GM21786 (cell line): Measurements from ENCODE around the gene LRRC15.

Experiments used
- ATAC-seq: cut with Tn5 transposase; IDR thresholded peaks from one replicate; pipeline ENCODE4 v1.9.1; 2021; ENCODE audit not compliant: unreplicated experiment

The LRRC15 gene

DNA sequence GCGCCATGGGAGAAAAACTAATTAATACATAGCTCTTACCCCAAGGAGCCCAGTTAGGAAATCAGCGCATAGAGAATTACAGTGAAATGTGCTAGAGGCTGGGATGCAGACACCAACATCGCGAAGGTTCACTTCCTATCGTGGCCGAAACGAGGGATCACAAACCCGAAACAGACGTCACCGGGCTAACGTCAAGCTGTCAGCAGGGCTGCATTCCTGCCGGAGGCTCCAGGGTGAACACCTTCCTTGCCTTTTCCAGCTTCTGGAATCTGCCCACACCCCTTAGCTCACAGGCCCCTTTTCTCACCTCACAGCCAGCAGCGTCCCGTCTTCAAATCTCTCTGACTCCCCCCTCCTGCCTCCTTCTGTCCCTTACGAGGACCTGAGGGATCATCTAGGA, 16.5 kb upstream of the LRRC15 start:
- no peak for ATAC-seq

DNA sequence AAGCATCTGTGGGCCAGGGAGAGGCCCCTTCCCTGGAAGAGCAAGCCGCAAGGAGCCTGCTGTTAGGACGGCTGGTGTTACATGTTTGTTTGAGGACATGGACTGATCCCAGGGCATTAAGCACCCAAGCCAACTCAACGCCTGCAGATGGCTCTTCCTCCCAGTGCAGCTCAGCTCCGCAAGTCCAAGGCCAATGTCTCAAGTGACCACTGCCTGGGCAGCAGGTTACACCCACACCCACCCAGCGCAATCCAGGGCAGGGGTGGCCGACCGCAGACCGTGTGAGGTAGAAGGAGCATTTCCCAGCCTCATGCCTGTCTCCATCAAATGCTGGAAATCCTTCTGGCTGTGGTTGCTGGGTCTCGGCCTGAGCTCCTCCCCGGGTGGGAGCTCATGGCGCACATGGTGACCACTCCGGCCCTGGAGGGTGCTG, 15.0 kb upstream of the LRRC15 start:
- no peak for ATAC-seq

DNA sequence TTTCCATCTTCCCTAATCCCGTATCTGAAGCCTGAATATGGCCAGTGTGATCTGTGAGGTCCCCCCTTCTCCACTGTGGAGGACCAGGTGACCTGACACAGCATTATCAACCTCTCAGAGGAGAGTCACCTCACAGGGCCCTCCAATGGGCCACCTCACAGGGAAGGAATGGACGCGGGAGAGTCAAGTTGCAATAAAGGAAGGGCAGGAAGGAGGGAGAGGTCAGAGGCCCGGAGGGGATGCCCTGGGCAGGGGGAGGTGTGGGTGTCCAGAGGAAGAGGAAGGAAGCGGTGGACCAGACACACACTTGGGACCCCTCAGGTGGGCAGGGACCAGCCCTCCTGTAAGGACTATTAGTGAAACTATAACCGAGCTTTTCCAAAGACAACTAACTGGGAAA, 14.6 kb upstream of the LRRC15 start:
- ATAC-seq = no peak

DNA sequence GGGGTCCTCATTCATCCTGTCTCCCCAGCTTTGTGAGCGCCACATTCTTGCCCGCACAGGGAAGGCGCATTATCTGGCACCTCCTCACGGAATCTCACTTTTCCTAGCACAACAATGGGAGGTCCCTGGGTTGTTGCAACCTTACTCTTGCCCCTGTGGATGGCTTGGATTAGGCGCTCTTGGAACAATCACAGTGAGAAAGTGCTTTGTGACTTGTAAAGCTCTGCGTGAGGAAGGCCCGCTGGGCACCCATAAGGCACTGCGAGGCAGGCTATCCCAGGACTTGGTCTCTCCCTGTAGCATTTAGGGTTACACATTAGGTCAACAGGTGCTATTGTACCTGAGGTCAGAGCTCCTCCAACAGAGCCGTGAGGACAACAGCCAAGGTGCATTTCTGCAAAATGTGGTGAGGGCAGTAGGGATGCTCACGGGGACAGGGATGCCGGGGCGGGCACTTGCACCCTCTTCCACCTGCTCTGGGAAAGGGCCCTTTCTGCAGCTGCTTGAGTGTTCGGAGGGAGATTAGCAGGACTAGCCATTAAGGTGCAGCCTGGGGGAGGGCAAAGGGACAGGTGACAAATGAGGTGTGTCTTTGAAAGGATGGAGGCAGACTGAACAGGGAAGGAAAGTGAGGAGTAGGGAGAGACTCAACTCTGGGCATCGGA, 13.9 kb upstream of the LRRC15 start:
- no peak for ATAC-seq

DNA sequence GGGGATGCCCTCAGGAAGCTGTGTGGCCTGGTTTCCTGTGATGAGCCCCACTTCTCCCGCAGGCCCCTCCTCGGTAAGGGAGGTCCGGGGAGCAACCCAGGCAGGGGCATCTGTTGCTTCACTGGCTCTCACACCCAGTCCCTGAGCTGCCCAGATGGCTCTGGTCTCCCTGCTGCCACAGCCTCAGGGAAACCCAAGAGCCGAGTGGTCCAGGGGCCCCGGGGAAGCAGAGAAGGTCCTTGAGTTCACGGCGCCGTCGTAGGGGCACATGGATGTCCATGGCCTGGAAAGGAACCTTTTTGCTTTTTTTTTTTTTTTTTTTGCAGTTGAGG, 13.3 kb upstream of the LRRC15 start:
- ATAC-seq = no peak

DNA sequence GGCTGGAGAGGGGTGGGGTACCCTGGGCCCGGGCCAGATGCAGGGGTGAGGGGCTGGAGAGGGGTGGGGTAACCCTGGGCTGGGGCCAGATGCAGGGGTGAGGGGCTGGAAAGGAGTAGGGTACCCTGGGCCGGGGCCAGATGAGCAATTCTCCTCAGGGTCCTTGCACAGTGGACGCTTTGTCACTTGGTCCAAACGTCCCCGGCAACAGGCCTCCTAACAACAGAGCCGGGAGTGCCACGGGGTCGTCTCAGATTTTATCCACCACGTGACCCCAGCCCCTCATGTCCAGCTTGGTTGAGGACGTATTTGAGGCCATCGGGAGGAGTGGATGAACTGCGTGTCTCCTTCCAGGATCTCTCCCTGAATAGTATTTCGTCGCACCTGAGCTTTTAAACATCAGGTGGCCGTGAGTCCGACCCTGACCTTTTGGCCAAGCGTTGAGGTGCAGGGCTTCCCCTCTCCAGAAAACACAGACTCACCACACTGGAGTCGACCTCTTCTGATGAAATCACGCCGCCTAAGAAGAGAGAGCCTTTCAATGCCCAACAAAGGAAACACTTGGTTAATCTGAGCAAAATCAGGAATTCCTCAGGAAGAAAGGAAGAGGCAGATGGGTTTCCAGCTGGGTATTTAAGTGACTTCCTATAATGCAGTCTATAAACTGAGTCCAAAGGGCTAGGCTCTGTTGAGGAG, 12.8 kb upstream of the LRRC15 start:
- ATAC-seq = no peak

DNA sequence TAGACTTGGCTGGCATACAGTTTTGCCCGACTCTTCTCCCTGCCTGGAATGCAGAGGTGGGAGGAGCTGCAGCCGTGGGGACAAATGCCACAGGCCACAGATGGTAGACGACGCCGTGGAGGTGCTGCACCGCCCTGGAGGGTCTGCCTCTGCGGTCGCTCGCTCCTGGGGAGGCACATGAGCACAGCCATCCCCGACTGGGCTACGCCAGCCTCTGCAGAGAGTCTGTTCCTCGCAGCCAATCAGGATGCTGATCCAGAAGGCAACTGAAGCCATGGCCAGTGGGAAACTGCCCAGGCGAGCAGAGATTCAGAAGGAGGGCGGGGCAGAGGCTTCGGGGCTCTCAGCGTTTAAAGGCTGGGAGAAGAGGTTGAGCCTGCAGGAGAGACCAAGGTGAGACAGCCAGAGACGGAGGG, 11.9 kb upstream of the LRRC15 start:
- ATAC-seq = no peak

DNA sequence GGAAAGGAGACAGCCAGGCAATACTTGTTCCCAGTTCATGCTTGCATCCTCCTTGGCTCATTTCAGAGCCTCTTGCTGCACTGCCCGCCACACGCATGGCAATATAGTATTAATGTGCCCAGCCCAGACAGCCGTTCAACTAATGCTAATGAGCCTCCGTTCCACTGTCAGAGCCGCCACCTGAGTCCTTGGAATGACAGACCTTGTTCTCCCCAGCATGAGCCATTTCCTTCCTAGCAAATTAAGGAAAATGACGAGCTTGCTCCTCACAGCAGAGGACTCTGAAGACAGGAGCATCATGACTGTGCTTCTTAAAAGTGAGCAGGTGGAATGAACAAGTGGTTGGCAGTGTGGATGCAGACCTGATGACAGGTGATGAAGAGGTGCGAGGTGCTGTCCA, 10.8 kb upstream of the LRRC15 start:
- ATAC-seq = no peak

DNA sequence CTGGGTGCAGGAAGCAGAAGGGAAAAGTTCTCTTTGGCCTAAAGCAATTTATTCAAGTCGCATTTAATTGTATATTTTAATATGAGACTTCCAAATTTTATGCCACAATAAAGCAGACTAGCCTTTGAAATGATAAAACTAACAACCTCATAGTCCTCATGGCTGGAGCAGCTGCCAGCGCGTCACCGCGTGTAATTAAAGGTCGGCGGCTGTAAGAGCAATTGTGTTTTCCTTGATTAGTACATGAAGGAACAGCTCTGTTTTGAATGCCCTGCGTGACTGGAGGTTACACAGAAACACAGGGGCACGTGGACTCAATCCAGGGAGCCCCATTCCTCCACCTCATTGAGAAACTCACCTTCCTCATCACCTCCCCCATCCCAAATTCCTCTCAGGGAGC, 10.1 kb upstream of the LRRC15 start:
- ATAC-seq = no peak

DNA sequence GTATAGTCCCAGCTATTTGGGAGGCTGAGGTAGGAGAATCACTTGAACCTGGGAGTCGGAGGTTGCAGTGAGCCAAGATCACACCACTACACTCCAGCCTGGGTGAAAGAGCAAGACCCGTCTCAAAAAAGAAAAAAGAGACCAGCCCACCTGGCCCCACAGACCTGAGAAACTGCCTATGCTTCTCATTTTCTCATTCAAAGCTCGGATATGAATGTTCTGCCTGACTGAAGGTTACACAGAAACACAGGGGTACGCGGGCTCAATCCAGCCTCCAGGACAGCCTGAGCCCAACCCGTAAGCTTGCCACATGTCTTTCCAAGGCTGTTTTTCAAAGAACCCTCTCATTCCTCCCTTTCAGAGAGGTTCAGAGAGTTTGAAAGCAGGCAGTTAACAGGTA, 9.7 kb upstream of the LRRC15 start:
- no peak for ATAC-seq

DNA sequence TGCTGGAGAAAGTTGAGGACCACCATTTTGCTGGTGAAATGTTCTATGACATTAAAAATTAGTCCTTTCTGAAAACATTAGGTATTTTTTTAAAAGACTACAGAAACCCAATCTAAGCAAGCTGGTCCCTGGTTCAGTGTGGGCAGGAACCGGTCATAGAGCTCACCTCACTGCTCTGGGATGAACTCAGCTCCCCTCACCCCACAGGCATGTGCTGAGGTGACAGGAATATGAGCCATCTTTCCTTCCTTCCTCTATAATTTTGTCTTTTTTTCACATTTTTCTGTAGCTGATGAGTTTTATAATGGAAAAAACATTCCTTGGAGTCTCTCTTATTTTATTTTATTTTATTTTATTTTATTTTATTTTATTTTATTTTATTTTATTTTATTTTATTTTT, 8.2 kb upstream of the LRRC15 start:
- no peak for ATAC-seq

DNA sequence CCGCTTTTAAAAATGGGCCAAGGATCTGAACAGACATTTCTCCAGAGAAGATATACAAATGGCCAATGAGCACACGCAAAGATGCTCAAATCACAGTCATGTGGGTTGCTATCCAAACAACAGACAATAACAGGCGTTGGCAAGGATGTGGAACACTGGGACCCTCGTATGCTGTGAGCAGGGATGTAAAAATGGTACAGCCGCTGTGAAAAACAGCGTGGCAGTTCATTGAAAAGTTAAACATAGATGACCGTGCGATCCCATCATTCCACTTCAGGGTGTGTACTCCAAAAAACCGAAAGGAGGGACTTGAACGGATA, 6.7 kb upstream of the LRRC15 start:
- no peak for ATAC-seq

DNA sequence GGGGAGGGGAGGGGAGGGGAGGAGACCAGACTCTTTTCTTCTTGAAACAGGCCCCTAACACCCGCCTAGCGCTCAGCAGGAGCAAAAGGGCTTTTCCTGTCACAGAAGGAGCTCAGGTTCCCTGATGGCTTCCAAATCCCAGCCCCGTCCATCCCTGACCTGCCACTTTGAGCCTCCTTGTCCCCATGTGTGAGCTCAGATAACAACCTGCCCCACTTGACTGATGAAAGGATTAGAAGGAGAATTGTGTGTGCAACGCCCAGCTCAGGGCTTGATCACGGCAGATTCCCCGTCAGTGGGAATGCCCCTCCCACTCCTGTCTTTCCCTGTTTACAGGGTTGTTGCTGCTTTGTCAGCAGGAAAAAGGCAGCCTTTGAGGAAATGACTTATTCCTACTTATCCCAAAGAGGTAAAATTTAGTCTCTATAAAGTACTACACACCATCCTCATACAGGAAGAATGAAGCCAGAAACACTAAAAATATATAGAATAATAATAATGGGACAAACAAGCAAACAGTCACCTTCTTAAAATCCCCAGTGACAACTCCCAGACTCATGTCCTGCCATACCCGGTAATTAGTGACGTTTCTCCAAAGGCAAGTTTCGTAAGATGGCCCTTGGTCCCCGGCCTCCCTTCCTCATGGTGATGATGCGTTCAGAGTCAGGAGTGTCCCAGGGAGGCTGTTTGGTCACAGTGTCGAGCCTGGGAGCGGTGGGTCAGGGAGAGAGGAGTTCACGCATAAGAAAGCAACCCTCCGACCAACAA, 6.1 kb upstream of the LRRC15 start:
- no peak for ATAC-seq

DNA sequence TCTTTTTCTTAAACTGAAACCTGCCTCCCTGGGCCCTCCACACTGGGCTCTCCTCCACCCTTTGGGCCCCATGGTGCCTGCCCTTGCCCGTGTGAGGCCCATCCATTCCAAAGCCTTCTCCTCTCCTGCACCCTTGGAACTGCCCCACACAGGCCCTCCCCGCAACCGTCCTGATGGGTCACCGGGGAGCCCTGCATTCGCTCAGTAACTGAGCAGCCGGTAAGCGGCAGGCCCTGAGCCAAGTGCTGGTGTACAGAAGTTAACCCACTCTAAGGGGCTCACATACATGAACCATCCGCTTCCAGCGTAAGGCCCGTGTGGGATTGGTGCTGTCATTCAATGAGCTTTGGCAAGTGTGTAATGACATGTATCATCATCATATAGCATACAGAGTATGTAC, 5.4 kb upstream of the LRRC15 start:
- ATAC-seq = no peak

DNA sequence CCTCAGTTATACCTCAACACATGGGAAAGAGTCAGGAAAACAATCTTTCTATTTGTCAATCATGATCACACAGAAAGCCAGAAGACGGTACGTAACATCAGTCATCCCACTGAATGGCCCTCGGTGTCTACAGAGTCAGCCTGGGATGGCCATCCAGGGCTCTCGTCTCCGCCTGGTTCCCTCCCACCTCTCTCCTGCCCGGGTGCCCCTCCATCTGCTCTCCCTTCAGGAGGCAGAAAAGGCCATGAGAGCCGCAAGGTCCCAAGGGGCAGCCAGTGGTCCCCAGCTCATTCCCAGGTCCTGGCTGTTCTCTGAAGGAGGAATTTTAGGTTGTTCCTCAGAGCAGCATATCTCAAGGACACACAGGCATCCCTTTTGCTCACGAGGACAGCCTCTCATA, 4.4 kb upstream of the LRRC15 start:
- ATAC-seq = no peak

DNA sequence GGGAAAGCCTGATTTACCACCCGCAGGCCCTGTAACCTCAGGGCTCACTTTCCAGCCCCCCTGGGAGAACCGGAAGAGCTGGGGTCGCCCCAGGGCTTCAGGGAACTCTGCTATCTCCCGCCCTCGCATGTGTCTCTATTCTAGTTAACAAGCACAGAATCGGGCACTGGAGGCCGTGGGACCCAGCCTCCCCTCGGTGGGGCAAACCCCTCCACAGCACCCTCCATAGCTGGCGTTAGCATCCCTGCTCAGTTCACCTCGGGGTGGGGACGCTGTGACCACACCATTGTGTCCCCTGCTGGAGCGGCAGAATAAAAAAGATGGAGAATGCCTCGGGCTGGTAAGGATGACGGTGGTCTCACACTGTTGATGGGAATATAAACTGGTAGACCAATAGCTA, 3.5 kb upstream of the LRRC15 start:
- no peak for ATAC-seq

DNA sequence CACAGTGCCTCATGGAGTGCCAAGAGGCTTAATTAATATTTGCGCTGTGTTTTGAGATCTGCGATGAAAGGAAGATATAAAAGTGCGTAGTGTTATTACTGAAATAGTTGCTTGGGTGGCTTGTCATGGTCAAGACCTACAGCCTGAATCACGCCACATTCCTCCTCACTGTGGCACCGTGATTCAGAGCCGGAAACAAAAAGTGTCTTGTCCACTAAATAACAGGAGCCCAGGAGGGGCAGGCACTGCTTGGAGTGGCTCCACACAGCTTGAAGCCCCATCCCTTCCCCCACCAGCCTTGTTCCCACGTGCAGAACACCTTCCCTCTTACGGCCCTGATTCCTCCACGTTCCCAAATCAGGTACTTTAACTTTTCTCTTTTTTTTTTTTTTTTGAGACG, 1.2 kb upstream of the LRRC15 start:
- no peak for ATAC-seq

DNA sequence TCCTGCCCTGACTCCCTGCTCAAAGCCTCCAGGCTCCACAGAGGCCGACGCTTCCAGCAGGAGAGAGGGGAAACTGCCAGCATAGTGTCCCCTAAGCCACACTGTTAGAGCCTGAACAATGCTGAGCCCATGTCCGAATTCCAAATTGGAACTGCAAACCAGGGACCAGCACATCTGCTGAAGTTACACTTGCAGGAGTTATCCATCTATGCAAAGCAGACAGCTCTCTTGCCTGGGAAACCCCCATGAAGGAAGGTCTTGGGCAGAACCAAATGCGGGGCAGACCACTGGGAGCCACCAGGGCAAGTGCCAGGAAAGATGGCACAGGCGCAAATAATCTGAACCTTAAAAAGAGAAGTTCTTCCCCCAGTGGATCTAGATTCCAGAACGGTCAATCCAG, 625 bp downstream of the LRRC15 start:
- ATAC-seq = no peak

DNA sequence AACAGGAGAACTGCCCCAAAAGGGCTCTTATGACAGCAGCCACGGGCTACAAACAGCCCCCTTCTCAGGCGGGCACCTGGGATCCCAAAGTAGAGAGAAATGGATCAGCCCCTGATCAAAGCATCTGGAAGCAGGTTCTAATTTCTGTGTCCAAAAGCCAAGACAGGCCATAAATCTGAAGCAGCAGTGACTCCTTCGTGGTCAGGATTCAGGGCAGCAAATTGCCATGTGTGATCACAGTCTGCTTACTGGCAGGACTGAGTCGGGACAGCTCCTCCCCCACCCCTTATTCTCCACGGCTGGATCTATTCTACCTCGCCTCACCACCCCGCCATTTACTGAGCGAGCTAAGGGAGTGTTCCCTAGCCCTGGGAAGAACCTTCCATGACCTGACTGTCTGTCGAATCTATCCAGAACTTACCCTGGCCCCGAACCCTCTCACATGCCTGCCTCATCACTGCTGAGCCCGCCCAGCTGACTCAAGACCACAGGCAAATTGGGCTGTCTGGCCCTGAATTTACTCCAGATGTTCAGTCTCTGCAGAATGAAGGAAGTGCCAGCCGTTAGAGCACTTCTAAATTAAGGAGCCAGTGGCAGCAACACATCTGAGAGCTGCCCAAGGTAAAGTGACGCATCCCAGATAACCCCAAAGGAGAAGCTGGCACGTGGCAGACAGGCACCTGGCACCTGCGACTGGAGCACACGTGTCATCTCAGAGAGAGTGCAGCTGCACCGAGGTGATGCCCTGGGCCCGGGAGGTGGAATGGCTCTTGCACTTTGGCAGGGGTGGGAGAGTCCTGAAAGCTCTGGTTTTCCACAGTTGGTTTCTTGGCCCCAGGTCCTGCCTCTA, 1.3 kb downstream of the LRRC15 start:
- ATAC-seq = no peak

DNA sequence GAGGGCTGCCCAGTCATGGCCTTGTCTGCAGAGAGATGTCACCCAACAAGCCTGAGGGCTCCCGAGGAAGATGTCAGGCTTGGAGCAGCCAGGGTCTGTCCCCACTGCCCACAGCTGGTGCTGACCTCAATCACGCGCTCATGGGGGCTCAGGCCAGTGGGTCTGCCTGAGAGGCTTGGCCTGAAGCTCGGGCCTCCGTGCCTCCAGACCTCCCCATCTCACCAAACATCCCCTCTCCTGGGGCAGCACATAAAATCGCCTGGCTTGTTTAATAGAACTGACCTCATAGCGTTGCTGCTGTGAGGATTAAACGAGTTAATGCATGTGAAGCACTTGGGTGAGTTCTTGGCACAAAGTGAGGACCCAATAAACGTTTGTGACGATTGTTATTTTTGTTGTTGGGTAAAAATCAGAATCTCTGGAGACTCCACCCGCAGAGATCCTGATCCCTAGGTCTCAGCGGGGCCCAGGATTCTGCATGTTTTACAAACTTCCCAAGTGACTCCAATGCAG, 3.5 kb downstream of the LRRC15 start:
- no peak for ATAC-seq

DNA sequence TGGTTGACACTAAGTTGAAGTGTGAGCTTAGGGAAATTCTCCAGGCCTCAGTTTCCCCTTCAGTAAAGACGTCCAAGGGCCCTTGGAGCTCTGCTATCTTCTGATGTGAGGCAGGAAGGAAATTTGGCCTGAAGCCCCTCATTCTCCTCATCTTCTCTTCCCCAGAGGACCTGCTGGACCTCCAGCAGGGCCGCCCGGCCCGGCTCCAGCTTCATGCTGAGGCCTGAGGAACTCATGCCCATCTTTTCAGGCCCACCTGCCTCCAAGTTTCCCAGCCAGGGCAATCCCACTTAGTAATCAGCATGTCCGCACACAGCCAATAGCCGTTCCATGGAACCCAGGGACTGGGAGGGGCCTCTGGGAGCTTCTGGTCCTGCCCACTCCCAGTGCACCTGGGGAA, 4.0 kb downstream of the LRRC15 start:
- ATAC-seq = no peak
